ENCODE results near the gene SSR1.
"Not testable (repeated sequence)": the region's sequence is repeated elsewhere in the genome, so short reads cannot be mapped to it uniquely, and the experiment has no call there.

The SSR1 gene

DNA sequence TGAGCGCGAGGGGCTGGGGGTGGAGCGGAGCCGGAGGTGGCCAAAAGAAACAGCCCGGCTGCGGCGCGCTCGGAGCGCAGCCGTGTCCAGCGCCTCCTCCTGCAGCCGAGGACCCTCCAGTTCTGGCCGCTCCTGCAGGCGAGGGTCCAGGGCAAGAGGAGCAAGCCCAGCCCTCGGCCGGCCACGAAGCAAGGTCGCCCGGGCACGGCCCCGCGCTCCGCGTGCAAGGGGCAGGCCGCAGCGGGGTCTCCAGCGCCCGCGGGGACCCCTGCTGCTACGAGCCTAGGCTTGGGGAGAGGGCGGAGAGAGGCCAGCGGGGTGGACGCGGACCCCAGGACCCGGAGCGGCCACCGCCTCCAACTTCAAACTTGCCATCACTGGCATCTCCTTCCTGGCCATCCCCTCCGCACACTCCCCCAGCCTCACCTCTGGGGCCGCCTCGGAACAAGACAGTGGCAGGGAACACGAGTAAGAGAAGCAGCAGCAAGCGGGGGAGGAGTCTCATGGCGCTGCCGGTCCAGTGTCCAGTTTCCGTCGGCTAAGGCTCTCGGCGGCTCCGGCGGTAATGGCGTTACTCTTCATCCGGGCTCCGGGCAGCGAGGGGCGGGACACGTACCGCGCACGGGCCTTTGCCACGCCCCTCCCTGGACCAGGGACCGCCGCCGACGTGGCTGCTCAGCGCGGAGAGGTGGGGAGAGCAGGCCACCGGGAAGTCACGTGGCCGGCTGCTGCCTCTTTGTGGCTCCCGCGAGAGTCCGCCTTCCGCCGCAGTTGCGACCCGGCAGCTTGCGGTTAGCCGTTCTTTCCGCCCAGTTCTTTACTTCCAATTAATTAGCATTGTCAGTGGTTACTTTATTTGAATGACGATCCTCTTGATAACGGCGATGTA is at the start of gene SSR1:
Gene SSR1, minus strand, starts transcription at position 584 of the 889 bp plus-strand sequence. Its CDS starts 79 bp downstream, at position 505.
- peak; percentile 97 for DNase-seq

GRCh38 chr6:7351916-7352315 is 38.9 kb upstream of the SSR1 start:
- DNase-seq, result not testable (repeated sequence)

DNA sequence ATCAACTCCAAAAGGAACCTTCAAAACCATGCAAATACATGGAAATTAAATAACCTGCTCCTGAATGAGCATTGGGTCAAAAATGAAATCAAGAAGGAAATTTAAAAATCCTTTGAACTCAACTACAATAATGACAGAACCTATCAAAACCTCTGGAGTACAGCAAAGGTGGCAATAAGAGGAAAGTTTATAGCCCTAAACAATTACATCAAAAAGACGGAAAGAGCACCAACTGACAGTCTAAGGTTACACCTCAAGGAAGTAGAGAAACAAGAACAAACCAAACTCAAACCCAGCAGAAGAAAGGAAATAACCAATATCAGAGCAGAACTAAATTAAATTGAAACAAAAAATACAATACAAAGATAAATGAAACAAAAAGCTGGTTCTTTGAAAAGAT is 37.6 kb upstream of the SSR1 start:
- not testable (repeated sequence) for DNase-seq

DNA sequence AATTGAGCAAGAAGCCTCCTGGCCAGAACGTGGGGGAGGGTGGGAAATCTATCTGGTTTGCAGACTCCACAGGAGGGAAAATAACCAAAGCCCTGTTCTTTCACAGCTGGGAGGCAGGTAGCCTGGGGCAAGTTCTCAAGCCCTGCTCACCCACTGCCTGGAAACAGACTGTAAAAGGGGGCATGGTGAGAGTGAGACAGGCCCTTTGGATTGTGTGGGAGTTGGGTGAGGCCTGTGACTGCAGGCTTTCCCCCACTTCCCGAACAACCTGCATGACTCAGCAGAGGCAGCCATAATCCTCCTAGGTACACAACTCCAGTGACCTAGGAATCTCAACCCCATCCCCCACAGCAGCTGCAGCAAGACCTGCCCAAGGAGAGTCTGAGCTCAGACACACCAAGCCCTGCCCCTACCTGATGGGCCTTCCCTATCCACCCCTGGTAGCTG is 34.6 kb upstream of the SSR1 start:
- not testable (repeated sequence) for DNase-seq

DNA sequence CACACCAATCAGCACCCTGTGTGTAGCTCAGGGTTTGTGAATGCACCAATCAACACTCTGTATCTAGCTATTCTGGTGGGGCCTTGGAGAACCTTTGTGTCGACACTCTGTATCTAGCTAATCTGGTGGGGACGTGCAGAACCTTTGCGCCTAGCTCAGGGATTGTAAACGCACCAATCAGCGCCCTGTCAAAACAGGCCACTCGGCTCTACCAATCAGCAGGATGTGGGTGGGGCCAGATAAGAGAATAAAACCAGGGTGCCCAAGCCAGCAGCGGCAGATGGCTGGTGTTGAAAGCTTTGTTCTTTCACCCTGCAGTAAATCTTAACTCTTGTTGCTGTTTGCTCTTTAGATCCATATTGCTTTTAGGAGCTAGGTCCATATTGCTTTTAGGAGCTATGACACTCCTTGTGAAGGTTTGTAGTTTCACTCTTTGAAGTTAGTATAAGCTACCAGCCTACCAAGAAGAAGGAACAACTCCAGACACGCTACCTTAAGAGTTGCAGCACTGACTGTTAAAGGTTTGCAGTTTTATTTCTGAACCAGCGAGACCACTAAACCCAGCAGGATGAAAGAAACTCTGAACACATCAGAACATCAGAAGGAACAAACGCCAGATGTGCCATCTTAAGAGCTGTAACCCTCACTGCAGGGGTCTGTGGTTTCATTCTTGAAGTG is 31.9 kb upstream of the SSR1 start:
- not testable (repeated sequence) for DNase-seq

GRCh38 chr6:7343546-7344475 is 30.8 kb upstream of the SSR1 start:
- no peak for DNase-seq

DNA sequence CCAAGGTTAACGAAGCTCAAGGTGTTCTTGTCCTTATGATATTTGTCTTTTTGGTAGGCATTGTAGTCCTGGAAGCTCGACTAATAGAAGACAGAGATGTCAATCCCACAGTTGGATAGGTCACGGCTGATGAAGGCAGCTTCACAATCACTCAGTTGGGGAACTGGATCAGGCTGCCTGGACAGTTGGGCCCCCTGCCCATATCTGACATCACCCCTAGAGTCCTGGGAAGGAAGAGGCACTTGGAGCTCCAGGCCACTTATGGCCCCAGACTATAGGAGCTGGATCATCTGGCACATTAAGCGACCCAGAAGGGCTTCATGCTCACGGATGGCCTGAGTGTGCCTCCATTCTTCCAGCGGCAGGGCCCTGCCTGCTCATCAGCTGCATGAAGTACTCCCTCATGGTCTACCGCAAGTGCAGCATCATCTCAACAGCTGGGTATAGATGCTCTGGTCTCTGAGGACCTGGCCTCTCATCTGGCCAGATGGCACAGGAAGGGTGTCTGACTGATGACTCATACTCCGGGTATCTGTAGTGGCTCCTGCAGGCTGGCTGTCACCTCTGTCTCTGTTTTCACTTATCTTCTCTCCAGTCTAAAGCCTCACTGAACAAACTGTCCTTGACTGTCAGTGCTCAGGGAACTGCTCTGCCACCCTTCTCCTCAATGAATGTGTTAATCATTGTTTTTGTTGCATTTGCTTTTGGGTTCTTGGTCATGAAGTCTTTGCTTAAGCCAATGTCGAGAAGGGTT is 29.2 kb upstream of the SSR1 start:
- DNase-seq, result no peak

DNA sequence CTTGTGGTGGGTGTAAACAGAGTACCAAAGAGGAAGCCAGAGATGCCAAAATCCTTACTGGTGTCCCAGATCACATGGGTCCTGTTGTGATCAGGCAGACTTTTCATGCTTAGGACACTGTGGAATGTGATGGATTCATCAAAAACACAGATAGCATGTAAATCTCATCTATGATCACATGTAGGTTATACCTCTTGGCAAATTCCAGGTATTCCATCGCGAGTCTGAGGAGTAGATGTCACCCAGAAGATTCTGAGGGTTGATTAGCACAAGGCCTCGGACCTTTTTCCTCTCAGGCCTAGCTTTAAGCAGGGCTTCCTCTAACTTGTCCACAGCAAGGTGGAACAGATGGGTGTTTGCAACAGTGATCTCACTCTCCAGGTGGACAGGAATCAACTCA is 28.3 kb upstream of the SSR1 start:
- DNase-seq, result no peak

DNA sequence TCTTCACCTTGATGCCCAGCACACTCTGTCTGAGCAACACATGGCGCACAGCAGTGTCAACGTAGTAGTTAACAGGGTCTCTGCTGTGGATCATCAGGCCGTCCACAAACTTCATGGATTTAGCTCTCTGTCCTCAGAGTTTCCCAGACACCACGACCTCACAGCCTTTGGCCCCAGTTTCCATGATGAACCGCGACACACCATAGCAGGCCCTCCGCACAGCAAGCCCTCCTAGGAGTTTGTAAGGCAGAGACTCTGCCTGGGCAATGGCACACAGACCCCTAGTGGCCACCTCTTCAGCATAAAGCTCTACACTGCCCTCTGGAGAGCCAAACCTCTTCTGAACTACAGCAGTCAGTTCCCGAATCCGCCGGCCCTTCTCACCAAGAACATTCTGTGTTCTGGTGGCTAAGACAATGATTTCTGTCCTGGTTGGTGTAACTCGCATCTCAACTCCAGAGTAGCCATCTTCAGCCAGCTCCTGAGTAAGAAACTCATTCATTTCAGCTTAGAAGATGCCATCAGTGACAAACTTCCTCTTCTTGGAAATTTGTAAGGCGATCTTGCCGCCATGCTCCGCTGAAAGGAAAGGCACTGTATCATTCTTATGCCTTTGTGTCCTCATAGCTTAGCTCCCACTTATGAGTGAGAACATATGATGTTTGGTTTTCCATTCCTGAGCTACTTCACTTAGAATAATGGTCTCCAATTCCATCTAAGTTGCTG is 26.2 kb upstream of the SSR1 start:
- DNase-seq, result peak; percentile 24

GRCh38 chr6:7338031-7338430 is 25.0 kb upstream of the SSR1 start:
- DNase-seq, result no peak

GRCh38 chr6:7335519-7335918 is 22.5 kb upstream of the SSR1 start:
- DNase-seq, result no peak

DNA sequence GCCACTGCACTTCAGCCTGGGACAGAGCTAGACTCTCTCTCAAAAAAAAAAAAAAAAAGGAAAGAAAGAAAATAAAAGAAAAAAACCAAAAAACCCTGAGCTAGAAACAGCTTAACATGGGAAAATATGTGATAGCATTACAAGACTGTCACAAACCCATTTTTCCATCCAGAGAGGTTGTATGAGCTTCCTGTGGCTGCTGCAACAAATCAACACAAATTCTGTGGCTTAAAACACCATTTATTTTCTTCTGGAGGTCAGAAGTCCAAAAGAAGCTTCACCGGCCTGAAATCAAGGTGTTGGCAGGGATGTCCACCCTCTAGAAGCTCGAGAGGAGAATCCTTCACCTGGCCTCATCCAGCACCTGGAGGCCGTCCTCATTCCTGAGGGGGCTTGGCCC is 21.7 kb upstream of the SSR1 start:
- DNase-seq, result no peak

- DNase-seq, result no peak
Measured at GRCh38 chr6:7332090-7332745, 19.2 kb upstream of the SSR1 start.

- no peak for DNase-seq
Measured at GRCh38 chr6:7331452-7331851, 18.5 kb upstream of the SSR1 start.

GRCh38 chr6:7328243-7328642 is 15.2 kb upstream of the SSR1 start:
- no peak for DNase-seq

GRCh38 chr6:7325750-7326149 is 12.8 kb upstream of the SSR1 start:
- DNase-seq, result no peak

GRCh38 chr6:7324520-7324919 is 11.5 kb upstream of the SSR1 start:
- no peak for DNase-seq

DNA sequence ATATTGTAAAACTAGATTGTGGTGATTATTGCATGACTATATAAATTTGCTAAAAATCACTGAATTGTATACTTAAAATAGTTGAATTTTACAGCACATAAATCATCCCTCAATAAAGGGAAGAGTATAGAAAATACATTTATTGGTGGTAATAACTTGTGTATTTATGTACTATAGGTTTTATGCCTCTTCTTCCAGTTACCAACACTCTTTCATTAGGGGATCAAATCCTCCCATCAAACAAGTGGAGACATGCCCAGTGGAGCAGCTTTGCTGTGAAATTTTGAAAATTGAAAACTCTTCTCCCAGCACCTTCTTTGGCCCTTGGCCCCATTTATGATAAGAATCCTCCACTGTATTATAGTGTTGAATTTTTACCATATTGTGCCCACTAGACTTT is 10.1 kb upstream of the SSR1 start:
- no peak for DNase-seq

DNA sequence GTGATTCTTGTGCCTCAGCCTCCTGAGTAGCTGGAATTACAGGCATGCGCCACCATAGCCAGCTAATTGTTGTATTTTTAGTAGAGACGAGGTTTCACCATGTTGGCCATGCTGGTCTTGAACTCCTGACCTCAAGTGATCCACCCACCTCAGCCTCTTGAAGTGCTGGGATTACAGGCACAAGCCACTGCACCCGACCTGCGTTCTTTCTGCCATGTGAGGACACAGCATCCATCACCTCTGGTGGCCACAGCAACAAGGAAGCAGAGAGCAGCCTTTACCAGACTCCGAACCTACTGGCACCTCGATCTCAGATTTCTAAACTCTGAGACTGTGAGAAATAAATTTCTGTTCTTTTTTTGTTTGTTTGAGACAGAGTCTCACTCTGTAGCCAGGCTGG is 8.9 kb upstream of the SSR1 start:
- not testable (repeated sequence) for DNase-seq

DNA sequence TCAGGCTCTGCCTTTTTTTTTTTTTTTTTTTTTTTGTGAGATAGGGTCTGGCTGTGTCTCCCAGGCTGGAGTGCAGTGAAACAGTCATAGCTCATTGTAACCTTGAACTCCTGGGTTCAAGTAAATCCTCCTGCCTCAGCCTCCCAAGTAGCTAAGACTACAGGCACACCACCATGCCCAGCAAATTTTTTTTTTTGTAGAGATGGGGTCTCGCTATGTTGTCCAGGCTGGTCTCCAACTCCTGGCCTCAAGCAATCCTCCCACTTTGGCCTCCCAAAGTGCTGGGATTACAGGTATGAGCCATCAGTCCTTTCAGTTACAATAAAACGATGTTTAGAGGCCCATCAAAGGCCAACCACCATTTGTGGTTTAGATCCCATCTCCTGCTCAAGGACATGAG is 6.4 kb upstream of the SSR1 start:
- not testable (repeated sequence) for DNase-seq

DNA sequence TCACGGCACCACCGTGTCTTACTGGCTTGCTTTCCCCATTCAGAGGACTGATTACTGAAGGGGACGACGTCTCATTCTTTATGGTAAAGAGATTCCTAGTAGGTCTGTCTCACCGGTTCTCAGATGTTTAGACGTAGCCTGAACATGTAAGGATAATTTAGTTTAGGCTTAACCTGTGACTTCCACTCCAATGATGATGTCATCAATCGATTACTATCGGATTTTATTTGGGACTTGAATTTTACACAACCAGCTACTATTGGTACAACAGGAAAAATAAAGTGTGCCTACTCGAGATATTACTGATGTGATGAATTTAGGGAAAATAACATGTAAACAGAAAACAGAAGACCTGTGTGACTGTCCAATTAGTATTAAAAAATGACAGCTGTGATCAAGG is 4.5 kb upstream of the SSR1 start:
- DNase-seq, result no peak
